HL-60 (cell line): ENCODE results near the gene HOXD12.

Experiments
- SPI1 ChIP-seq: IDR thresholded peaks from 2 replicates; pipeline ENCODE4 v1.6.1; 2012; ENCODE audit warnings: low read depth, mild to moderate bottlenecking, borderline replicate concordance
- TF ChIP-seq, protein P1 (sequence below): IDR thresholded peaks from one replicate; pipeline ENCODE4 v1.5.1; 2011; ENCODE audit warnings: low read length, control low read depth, inconsistent platforms; ENCODE audit not compliant: insufficient read depth

- TF ChIP-seq, protein P1, sequence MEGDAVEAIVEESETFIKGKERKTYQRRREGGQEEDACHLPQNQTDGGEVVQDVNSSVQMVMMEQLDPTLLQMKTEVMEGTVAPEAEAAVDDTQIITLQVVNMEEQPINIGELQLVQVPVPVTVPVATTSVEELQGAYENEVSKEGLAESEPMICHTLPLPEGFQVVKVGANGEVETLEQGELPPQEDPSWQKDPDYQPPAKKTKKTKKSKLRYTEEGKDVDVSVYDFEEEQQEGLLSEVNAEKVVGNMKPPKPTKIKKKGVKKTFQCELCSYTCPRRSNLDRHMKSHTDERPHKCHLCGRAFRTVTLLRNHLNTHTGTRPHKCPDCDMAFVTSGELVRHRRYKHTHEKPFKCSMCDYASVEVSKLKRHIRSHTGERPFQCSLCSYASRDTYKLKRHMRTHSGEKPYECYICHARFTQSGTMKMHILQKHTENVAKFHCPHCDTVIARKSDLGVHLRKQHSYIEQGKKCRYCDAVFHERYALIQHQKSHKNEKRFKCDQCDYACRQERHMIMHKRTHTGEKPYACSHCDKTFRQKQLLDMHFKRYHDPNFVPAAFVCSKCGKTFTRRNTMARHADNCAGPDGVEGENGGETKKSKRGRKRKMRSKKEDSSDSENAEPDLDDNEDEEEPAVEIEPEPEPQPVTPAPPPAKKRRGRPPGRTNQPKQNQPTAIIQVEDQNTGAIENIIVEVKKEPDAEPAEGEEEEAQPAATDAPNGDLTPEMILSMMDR: no peak
- no peak for TF ChIP-seq SPI1
Measured at GRCh38 chr2:176085120-176085788, 14.3 kb upstream of the HOXD12 start.
